GM12878 (cell line): ENCODE measurements around the gene RUFY3. TPM values are rescaled to one million over a fixed set of nuclear protein-coding genes. Genes with fewer than 3 reads are reported as not detected.

Experiments
- E4F1 ChIP-seq: fragments of 450-650 bp; IDR thresholded peaks from 2 replicates; pipeline ENCODE4 v1.6.1; 2018; ENCODE audit warnings: borderline replicate concordance, mild to moderate bottlenecking; ENCODE audit not compliant: partially characterized antibody
- IRF3 ChIP-seq: fragments of 450-650 bp; IDR thresholded peaks from 2 replicates; pipeline ENCODE4 v1.6.1; 2014; ENCODE audit warnings: mild to moderate bottlenecking
- LARP7 ChIP-seq: fragments of 450-650 bp; IDR thresholded peaks from 2 replicates; pipeline ENCODE4 v1.6.1; 2017; ENCODE audit warnings: mild to moderate bottlenecking
- NFIC ChIP-seq: IDR thresholded peaks from 2 replicates; pipeline ENCODE4 v1.6.1; 2012; ENCODE audit warnings: low read depth, mild to moderate bottlenecking, inconsistent platforms, low read length, moderate library complexity
- NFYB ChIP-seq: IDR thresholded peaks from 2 replicates; pipeline ENCODE4 v1.6.1; 2011; ENCODE audit warnings: low read depth, mild to moderate bottlenecking, low read length, improper control_type of control experiment, moderate library complexity; ENCODE audit not compliant: insufficient read depth
- NRF1 ChIP-seq: conservative IDR thresholded peaks from 2 replicates; pipeline ENCODE4 v1.6.1; 2011; ENCODE audit warnings: mild to moderate bottlenecking, low read depth, low read length, improper control_type of control experiment
- SKIL ChIP-seq: fragments of 450-650 bp; IDR thresholded peaks from 2 replicates; pipeline ENCODE4 v1.6.1; 2017; ENCODE audit warnings: mild to moderate bottlenecking, low read depth, inconsistent platforms; ENCODE audit not compliant: poor library complexity, severe bottlenecking
- SP1 ChIP-seq: IDR thresholded peaks from one replicate; pipeline ENCODE4 v1.6.1; 2011; ENCODE audit warnings: low read depth, low read length
- SUZ12 ChIP-seq: fragments of 200-600 bp; sonication (generic); IDR thresholded peaks from one replicate; pipeline ENCODE4 v1.6.1; 2018; ENCODE audit warnings: antibody characterized with exemption, mild to moderate bottlenecking; ENCODE audit not compliant: unreplicated experiment
- TCF3 ChIP-seq: IDR thresholded peaks from 2 replicates; pipeline ENCODE4 v1.6.1; 2012; ENCODE audit warnings: low read depth, mild to moderate bottlenecking, low read length, borderline replicate concordance; ENCODE audit not compliant: insufficient read depth
- ZBTB33 ChIP-seq: fragments of 450-650 bp; IDR thresholded peaks from 2 replicates; pipeline ENCODE4 v1.6.1; 2017; ENCODE audit warnings: mild to moderate bottlenecking
- ZNF207 ChIP-seq: fragments of 450-650 bp; IDR thresholded peaks from 2 replicates; pipeline ENCODE4 v1.6.1; 2014; ENCODE audit warnings: antibody characterized with exemption, mild to moderate bottlenecking, borderline replicate concordance
- ZNF217 ChIP-seq: fragments of 450-650 bp; IDR thresholded peaks from 2 replicates; pipeline ENCODE4 v1.6.1; 2017; ENCODE audit warnings: antibody characterized with exemption, mild to moderate bottlenecking
- polyA plus RNA-seq, 11 experiments: library from polyadenylated mRNA; depleted of rRNA in 4 of 11; unstranded in 6 of 11; stranded (reverse) in 5 of 11; fragments of >200 nt; fragmentation: Nextera tagmentation in 4 of 11; fragmentation: Illumina TruSeq in 1 of 11; extraction: Ambion mirVana in 4 of 11; extraction: Trizol in 1 of 11; gene quantifications; 1 replicate in 1 of 11; 2 replicates in 10 of 11; pipeline versions ENCODE4 v1.2.1 to v1.2.3, GENCODE V29; 2011 to 2016; ENCODE audit warnings: inconsistent platforms in 2 of 11, missing spikeins in 2 of 11, low read depth in 1 of 11
- total RNA-seq, 4 experiments: library from RNA; depleted of rRNA in 3 of 4; stranded (reverse); fragments of >200 nt in 3 of 4; fragmentation: Illumina TruSeq in 1 of 4; extraction: Trizol in 1 of 4; gene quantifications; 2 replicates each; pipeline versions ENCODE4 v1.2.1 to v1.2.3, GENCODE V29; 2013 to 2021

RUFY3 gene
- total and polyA plus RNA-seq, 10 of the 15 experiments (the other 5 are each of a cell fraction or from before 2014, with no cell fraction given) = 5.1 to 28.3 (median 13.1) TPM

GRCh38 chr4:70831293-70831692 lies 109.5 kb downstream of the RUFY3 start (continued):
- TF ChIP-seq E4F1 (no peak), ZNF207 (no peak), NRF1 (no peak), SP1 (no peak), TCF3 (no peak), ZNF217 (no peak), LARP7 (no peak), NFIC (no peak), IRF3 (no peak), NFYB (no peak), SUZ12 (no peak), ZBTB33 (no peak), SKIL (no peak)
